Tibial nerve (tissue), 4 donors: ENCODE data around the gene RBMS3.

Experiments used
- EP300 ChIP-seq, 2 donors: sonication (generic); formaldehyde crosslinking; IDR thresholded peaks; one replicate each; pipeline ENCODE4 v1.6.1; 2017; ENCODE audit warnings: antibody characterized with exemption in 2 of 2, mild to moderate bottlenecking in 1 of 2
- POLR2A ChIP-seq, 2 donors: fragments of 450-650 bp; IDR thresholded peaks; one replicate each; pipeline ENCODE4 v1.6.1; 2017; ENCODE audit warnings: antibody characterized with exemption in 2 of 2, mild to moderate bottlenecking in 2 of 2, moderate library complexity in 2 of 2
- TF ChIP-seq, protein P1 (sequence below), 5 experiments: fragments of 200-600 bp in 3 of 5; fragments of 450-650 bp in 2 of 5; sonication (generic) in 3 of 5; IDR thresholded peaks; one replicate each; pipeline ENCODE4 v1.5.1; 2016 to 2019; ENCODE audit warnings: antibody characterized with exemption in 5 of 5, mild to moderate bottlenecking in 3 of 5, moderate library complexity in 2 of 5

DNA sequence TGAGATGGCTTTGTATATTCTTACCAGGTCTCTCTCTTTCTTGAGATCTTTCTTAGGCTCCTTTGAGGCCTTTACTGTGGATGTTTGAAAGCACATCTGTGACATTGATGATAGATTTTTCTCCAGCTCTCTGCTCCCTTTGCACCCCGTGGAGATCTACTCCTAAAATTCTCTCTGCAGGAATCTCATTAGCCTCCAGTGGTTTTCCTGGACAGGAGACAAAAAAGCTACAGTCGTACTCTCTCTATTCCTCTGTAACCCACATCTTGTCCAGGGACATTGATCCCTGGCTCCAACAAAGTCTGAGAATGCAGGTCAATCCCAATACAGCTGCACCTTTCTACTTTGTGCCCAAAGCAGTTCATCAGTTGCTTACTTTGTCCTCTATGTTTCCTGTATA is 68.2 kb downstream of the RBMS3 start:
- TF ChIP-seq, protein P1, sequence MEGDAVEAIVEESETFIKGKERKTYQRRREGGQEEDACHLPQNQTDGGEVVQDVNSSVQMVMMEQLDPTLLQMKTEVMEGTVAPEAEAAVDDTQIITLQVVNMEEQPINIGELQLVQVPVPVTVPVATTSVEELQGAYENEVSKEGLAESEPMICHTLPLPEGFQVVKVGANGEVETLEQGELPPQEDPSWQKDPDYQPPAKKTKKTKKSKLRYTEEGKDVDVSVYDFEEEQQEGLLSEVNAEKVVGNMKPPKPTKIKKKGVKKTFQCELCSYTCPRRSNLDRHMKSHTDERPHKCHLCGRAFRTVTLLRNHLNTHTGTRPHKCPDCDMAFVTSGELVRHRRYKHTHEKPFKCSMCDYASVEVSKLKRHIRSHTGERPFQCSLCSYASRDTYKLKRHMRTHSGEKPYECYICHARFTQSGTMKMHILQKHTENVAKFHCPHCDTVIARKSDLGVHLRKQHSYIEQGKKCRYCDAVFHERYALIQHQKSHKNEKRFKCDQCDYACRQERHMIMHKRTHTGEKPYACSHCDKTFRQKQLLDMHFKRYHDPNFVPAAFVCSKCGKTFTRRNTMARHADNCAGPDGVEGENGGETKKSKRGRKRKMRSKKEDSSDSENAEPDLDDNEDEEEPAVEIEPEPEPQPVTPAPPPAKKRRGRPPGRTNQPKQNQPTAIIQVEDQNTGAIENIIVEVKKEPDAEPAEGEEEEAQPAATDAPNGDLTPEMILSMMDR (IDR thresholded peaks at IDR 0.05) = no peak
- TF ChIP-seq POLR2A (IDR thresholded peaks at IDR 0.05) (no peak), EP300 (IDR thresholded peaks at IDR 0.05) (no peak)
